Activated T-helper 1 cell treated with anti-CD3 and anti-CD28 coated beads, Interleukin-2, amount 50 U/mL, for 16 hours (primary cell): ENCODE data around the gene DERL2.

Experiments used
- DNase-seq, 2 donors: peaks; one replicate each; pipeline ENCODE4 v3.0.0-alpha.2; 2020; ENCODE audit warnings: low read depth in 1 of 2, low spot score in 1 of 2

The DERL2 gene

GRCh38 chr17:5501685-5502084 lies 15.7 kb upstream of the DERL2 start:
- DNase-seq, result no peak

GRCh38 chr17:5500589-5501391 lies 14.8 kb upstream of the DERL2 start:
- peak; percentile 42 to 61 for DNase-seq

GRCh38 chr17:5500247-5500588 lies 14.2 kb upstream of the DERL2 start:
- no peak for DNase-seq

GRCh38 chr17:5499476-5500231 lies 13.7 kb upstream of the DERL2 start:
- no peak for DNase-seq

GRCh38 chr17:5492970-5493369 lies 7.0 kb upstream of the DERL2 start:
- no peak for DNase-seq

- DNase-seq, result no peak
These were observed 2.8 kb upstream of the DERL2 start for GRCh38 chr17:5488752-5489151.

GRCh38 chr17:5486206-5487124 lies 487 bp upstream of the DERL2 start, which contains the start of gene MIS12:
Gene MIS12 (plus strand): TSS chr17:5486566. CDS start chr17:5488863, 2,297 bp downstream.
- peak; percentile 94 for DNase-seq

GRCh38 chr17:5481451-5481850 lies 4.5 kb downstream of the DERL2 start:
- DNase-seq, result no peak

GRCh38 chr17:5480962-5481361 lies 5.0 kb downstream of the DERL2 start:
- no peak for DNase-seq

- no peak for DNase-seq
These were observed 7.0 kb downstream of the DERL2 start for GRCh38 chr17:5478992-5479391.

GRCh38 chr17:5473906-5474305 lies 12.1 kb downstream of the DERL2 start:
- DNase-seq, result no peak

GRCh38 chr17:5472511-5472910 lies 13.5 kb downstream of the DERL2 start:
- no peak for DNase-seq

GRCh38 chr17:5468075-5468473 lies 17.9 kb downstream of the DERL2 start:
- DNase-seq, result no peak

GRCh38 chr17:5467416-5467815 lies 18.6 kb downstream of the DERL2 start:
- DNase-seq, result no peak

GRCh38 chr17:5466295-5466694 lies 19.7 kb downstream of the DERL2 start:
- DNase-seq, result no peak

GRCh38 chr17:5464717-5465507 lies 21.1 kb downstream of the DERL2 start:
- DNase-seq, result no peak

GRCh38 chr17:5446786-5447185 lies 39.2 kb downstream of the DERL2 start:
- no peak for DNase-seq

- DNase-seq, result no peak
These were observed 41.8 kb downstream of the DERL2 start for GRCh38 chr17:5444209-5444608.

- no peak for DNase-seq
These were observed 42.2 kb downstream of the DERL2 start for GRCh38 chr17:5443728-5444127.

- no peak for DNase-seq
These were observed 46.6 kb downstream of the DERL2 start for GRCh38 chr17:5439446-5439764.
